Astrocyte (in vitro differentiated cells and primary cell): ENCODE data around the gene NOP58. TPM values are rescaled to one million over a fixed set of nuclear protein-coding genes. Genes with fewer than 3 reads are reported as not detected.
"Not testable (repeated sequence)": the region's sequence is repeated elsewhere in the genome, so short reads cannot be mapped to it uniquely, and the experiment has no call there.

Experiments used
- DNase-seq: peaks from one replicate; pipeline ENCODE4 v3.0.0-alpha.2; 2010; ENCODE audit warnings: low read depth
- FAIRE-seq: peaks from 2 replicates; lab custom pipeline; 2011; peaks lifted over from hg19 to GRCh38; lab: Jason Lieb, UNC
- H2AFZ ChIP-seq: 2 replicates; pipeline ENCODE4 v1.6.0; 2012; ENCODE audit warnings: low read depth, low read length, inconsistent platforms
- H3K27ac ChIP-seq: 2 replicates; pipeline ENCODE4 v1.5.1; 2011; ENCODE audit warnings: low read depth, low read length, inconsistent platforms
- H3K27me3 ChIP-seq: 2 replicates; pipeline ENCODE4 v1.6.0; 2011; ENCODE audit warnings: low read length, inconsistent platforms; ENCODE audit not compliant: insufficient read depth
- H3K36me3 ChIP-seq: 2 replicates; pipeline ENCODE4 v1.5.1; 2011; ENCODE audit warnings: low read length, inconsistent platforms; ENCODE audit not compliant: insufficient read depth
- H3K4me1 ChIP-seq: 2 replicates; pipeline ENCODE4 v1.5.1; 2011; ENCODE audit warnings: low read length, inconsistent platforms; ENCODE audit not compliant: insufficient read depth
- H3K4me2 ChIP-seq: 2 replicates; pipeline ENCODE4 v1.6.0; 2012; ENCODE audit warnings: low read length, inconsistent platforms
- H3K4me3 ChIP-seq: 2 replicates; pipeline ENCODE4 v1.5.1; 2011; ENCODE audit warnings: low read depth, mild to moderate bottlenecking, low read length, inconsistent platforms; ENCODE audit not compliant: insufficient read depth
- H3K79me2 ChIP-seq: 2 replicates; pipeline ENCODE4 v1.6.0; 2012; ENCODE audit warnings: mild to moderate bottlenecking, low read length, inconsistent platforms; ENCODE audit not compliant: insufficient read depth
- H3K9ac ChIP-seq: 2 replicates; pipeline ENCODE4 v1.6.0; 2012; ENCODE audit warnings: mild to moderate bottlenecking, low read length, inconsistent platforms
- H3K9me3 ChIP-seq: 2 replicates; pipeline ENCODE4 v1.5.1; 2012; ENCODE audit warnings: low read depth, mild to moderate bottlenecking, low read length, inconsistent platforms; ENCODE audit not compliant: insufficient read depth
- H4K20me1 ChIP-seq: 2 replicates; pipeline ENCODE4 v1.6.0; 2012; ENCODE audit warnings: low read length, inconsistent platforms; ENCODE audit not compliant: insufficient read depth
- H3K27ac Mint-ChIP-seq: one replicate; pipeline ENCODE4 v1.8.0; 2021; ENCODE audit warnings: mild to moderate bottlenecking, mixed read lengths; ENCODE audit not compliant: unreplicated experiment
- H3K27me3 Mint-ChIP-seq: one replicate; pipeline ENCODE4 v1.8.0; 2021; ENCODE audit warnings: low read depth, mixed read lengths; ENCODE audit not compliant: unreplicated experiment
- H3K36me3 Mint-ChIP-seq: one replicate; pipeline ENCODE4 v1.8.0; 2021; ENCODE audit warnings: low read depth, mixed read lengths; ENCODE audit not compliant: unreplicated experiment
- H3K4me1 Mint-ChIP-seq: one replicate; pipeline ENCODE4 v1.8.0; 2021; ENCODE audit warnings: low read depth, mixed read lengths; ENCODE audit not compliant: unreplicated experiment
- H3K4me3 Mint-ChIP-seq: one replicate; pipeline ENCODE4 v1.8.0; 2021; ENCODE audit warnings: mild to moderate bottlenecking, moderate library complexity, mixed read lengths; ENCODE audit not compliant: unreplicated experiment
- H3K9me3 Mint-ChIP-seq: one replicate; pipeline ENCODE4 v1.8.0; 2021; ENCODE audit warnings: mild to moderate bottlenecking, mixed read lengths; ENCODE audit not compliant: unreplicated experiment
- EZH2 ChIP-seq: IDR thresholded peaks from 2 replicates; pipeline ENCODE4 v1.6.1; 2012; ENCODE audit warnings: mild to moderate bottlenecking, low read length, inconsistent platforms; ENCODE audit not compliant: insufficient read depth
- total RNA-seq: library from RNA; stranded (reverse); gene quantifications from 2 replicates; pipeline ENCODE4 v1.2.1, GENCODE V29; 2021
- TF ChIP-seq, protein P1 (sequence below): IDR thresholded peaks from 2 replicates; pipeline ENCODE4 v1.5.1; 2011; ENCODE audit warnings: low read depth, mild to moderate bottlenecking, inconsistent platforms, low read length, moderate library complexity; ENCODE audit not compliant: insufficient read depth

The NOP58 gene
- total RNA-seq, 1 donor from 2014 or later = 64.1 TPM

DNA sequence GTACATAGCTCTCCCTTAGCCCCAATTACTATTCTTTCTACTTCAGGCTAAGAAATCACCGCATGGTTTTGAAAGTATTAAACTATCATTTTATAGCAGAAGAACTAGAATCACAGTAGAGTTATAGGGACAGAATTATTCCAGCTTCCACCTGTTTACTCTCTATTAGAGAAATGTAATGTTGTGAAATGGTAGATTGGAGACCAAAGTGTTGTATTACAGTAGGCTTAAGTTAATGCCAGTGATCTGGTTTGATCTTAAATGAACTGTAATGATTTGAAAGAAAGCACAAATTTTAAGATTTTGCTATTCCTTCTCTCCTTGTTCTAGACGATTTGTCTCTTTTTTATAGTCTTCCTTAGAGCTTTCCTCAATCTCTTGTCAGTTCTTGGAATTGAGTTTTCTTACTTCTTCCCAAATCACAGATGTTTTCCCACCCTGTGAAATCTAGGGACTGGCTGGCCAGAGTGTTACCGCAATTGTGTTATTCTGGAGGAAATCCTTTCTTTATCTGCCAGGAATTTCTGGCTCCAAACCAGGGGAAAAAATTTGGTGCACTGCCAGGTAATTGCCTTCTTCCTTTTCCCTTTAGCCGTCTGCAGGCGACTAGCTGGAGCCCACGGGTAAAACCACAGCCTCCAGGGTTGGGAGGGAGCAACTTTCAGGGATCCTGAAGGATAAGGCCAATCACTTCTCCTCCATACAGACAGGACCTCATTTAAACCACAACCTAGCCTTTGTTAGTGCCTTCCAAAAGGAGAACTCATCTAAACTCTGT is 51.7 kb downstream of the NOP58 start:
- Histone ChIP-seq H3K36me3 (no peaks in the 10 kb centered on the region), H2AFZ (no peak overlapping the region), H3K4me3 (no peak overlapping the region), H3K27me3 (no peaks in the 10 kb centered on the region), H4K20me1 (peaks cover 7% of the 10 kb centered on the region), H3K4me1 (peaks cover 13% of the 10 kb centered on the region), H3K79me2 (no peaks in the 10 kb centered on the region), H3K9ac (no peak overlapping the region), H3K4me2 (peak overlapping the region; percentile 71), H3K9me3 (no peaks in the 10 kb centered on the region), H3K27ac (no peak overlapping the region)
- DNase-seq (peak; percentile 93), FAIRE-seq (no peak)
- Mint-ChIP-seq H3K9me3 (no peaks in the 10 kb centered on the region), H3K4me3 (no peak overlapping the region), H3K36me3 (no peaks in the 10 kb centered on the region), H3K4me1 (peaks cover 8% of the 10 kb centered on the region), H3K27ac (peak overlapping the region; percentile 4), H3K27me3 (no peaks in the 10 kb centered on the region)
- TF ChIP-seq, protein P1, sequence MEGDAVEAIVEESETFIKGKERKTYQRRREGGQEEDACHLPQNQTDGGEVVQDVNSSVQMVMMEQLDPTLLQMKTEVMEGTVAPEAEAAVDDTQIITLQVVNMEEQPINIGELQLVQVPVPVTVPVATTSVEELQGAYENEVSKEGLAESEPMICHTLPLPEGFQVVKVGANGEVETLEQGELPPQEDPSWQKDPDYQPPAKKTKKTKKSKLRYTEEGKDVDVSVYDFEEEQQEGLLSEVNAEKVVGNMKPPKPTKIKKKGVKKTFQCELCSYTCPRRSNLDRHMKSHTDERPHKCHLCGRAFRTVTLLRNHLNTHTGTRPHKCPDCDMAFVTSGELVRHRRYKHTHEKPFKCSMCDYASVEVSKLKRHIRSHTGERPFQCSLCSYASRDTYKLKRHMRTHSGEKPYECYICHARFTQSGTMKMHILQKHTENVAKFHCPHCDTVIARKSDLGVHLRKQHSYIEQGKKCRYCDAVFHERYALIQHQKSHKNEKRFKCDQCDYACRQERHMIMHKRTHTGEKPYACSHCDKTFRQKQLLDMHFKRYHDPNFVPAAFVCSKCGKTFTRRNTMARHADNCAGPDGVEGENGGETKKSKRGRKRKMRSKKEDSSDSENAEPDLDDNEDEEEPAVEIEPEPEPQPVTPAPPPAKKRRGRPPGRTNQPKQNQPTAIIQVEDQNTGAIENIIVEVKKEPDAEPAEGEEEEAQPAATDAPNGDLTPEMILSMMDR = no peak
- no peak for TF ChIP-seq EZH2

DNA sequence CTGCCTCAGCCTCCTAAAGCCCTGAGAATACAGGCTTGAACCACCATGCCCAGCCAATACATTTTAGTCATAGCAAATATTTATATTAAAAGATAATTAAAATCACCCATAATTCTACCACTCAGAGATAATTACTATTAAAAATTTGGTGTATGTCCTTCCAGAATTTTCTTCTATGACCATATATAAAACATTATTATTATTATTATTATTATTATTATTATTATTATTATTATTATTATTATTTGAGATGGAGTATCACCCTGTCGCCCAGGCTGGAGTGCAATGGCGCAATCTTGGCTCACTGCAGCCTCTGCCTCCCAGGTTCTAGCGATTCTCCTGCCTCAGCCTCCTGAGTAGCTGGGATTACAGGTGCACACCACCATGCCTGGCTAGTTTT is 54.8 kb downstream of the NOP58 start:
- not testable (repeated sequence) for H2AFZ ChIP-seq, H3K27ac ChIP-seq, H3K4me3 ChIP-seq, FAIRE-seq, H3K4me2 ChIP-seq, H3K79me2 ChIP-seq, H3K9me3 ChIP-seq, H3K9me3 Mint-ChIP-seq, H3K27me3 Mint-ChIP-seq, H3K36me3 ChIP-seq, H3K27me3 ChIP-seq, H3K27ac Mint-ChIP-seq, H3K36me3 Mint-ChIP-seq, H3K9ac ChIP-seq, DNase-seq, H3K4me3 Mint-ChIP-seq, H4K20me1 ChIP-seq
- peaks cover 13% of the 10 kb centered on the region for H3K4me1 ChIP-seq
- peaks cover 11% of the 10 kb centered on the region for H3K4me1 Mint-ChIP-seq

DNA sequence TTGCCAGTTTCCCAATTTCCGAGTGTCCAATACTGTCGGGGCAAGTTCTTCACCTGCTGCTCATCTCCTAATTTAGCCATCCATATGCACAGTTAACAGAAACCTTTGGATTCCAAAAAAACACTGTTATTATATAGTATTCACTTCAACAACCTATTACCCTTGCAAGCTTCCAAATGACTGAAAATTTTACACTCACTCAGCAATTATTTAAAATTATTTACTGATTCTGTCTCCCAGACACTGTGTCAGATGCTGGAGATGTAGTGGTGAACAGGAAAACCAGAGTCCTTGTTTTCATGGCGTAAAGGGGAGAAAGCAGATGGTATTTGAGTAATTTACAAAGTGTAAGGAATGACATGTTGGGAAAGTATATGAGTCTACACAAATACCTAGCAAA is 56.9 kb downstream of the NOP58 start:
- peaks cover 10% of the 10 kb centered on the region for H3K36me3 Mint-ChIP-seq
- Histone ChIP-seq H3K9me3 (no peaks in the 10 kb centered on the region), H3K36me3 (no peaks in the 10 kb centered on the region), H3K9ac (no peak overlapping the region), H3K79me2 (no peaks in the 10 kb centered on the region), H3K4me1 (peaks cover 5% of the 10 kb centered on the region), H3K4me2 (no peak overlapping the region), H2AFZ (no peak overlapping the region), H3K27ac (no peak overlapping the region), H3K4me3 (no peak overlapping the region), H3K27me3 (no peaks in the 10 kb centered on the region), H4K20me1 (no peaks in the 10 kb centered on the region)
- no peak overlapping the region for H3K4me3 Mint-ChIP-seq
- H3K9me3 Mint-ChIP-seq = no peaks in the 10 kb centered on the region
- H3K27ac Mint-ChIP-seq = no peak overlapping the region
- H3K4me1 Mint-ChIP-seq = peaks cover 6% of the 10 kb centered on the region
- no peaks in the 10 kb centered on the region for H3K27me3 Mint-ChIP-seq
- DNase-seq = no peak
- no peak for FAIRE-seq
- TF ChIP-seq, protein P1 = no peak
- TF ChIP-seq EZH2 = no peak
